ENCODE measurements around the gene RABGAP1L.

Gene RABGAP1L

DNA sequence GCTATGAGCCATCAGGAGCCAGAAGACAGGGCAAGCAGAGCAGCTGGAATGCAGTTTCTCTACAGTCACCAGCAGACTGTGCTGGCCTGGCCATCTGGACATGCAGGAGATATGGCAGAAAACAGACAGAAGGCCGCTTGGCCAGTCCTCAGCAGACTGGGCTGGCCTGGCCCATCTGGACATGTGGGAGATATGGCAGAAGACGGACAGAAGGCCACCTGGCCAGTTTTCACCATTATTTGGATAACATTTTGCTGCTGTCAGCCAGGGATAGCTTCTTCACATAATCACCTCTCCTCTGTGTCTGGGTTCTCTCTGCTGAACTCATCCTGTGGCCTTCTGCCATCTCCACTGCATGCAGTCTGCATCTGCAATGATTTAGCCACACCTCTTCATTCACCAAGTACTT, 815.4 kb downstream of the RABGAP1L start:
- in situ Hi-C loops (cut with MboI; ENCODE audit: low sequenced_read_pairs), result no loop called here

DNA sequence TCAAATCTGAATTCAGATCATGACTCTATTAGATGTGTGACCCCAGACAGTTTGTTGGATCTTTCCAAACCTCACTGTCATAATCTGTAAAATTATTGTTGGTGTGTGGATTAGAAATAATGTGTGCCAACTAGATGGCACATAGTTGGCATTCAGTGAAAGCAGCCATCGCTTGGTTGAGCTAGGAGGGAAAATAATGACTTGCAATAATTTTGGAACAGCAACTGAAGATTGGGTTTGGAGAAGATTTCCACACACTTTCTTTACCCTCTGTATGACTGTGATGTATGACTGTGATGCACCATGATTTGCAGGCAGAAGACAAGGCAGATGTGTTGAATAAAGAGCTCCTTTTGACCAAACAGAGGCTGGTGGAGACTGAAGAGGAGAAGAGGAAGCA, 816.4 kb downstream of the RABGAP1L start:
- in situ Hi-C loops (cut with MboI; ENCODE audit: low sequenced_read_pairs), result no loop called here

DNA sequence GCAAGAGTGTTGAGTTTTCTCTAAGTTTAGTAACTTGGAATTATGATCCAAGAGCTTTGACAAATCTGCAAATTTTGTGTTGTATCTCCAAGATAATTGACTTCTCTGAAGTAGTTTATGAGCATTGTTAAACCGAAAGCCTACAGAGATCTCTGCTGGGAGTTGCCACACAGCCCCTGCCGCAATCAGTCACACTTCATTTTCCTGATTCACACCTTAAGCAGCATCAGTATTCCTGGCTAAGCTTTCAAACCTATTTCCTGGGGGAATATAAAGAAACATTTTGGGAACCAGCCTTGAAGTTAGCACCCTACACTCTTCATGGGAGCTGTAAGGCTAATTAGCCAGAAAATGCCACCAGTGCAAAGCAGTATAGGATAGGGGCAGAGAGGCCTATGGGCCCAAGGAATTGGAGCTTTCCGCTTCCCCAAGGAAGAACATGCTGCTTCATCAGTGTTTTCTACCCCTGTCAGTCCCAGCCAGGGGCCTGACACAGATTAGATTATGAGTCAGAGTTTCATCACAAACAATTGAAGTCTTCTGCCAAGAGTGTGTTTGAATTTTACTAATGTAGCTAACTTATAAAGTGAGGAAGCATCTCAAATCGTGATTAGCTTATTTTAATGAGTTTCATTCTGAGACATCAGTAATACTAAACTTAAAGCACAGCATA, 817.3 kb downstream of the RABGAP1L start:
- in situ Hi-C loops (cut with MboI; ENCODE audit: low sequenced_read_pairs), result no loop called here

DNA sequence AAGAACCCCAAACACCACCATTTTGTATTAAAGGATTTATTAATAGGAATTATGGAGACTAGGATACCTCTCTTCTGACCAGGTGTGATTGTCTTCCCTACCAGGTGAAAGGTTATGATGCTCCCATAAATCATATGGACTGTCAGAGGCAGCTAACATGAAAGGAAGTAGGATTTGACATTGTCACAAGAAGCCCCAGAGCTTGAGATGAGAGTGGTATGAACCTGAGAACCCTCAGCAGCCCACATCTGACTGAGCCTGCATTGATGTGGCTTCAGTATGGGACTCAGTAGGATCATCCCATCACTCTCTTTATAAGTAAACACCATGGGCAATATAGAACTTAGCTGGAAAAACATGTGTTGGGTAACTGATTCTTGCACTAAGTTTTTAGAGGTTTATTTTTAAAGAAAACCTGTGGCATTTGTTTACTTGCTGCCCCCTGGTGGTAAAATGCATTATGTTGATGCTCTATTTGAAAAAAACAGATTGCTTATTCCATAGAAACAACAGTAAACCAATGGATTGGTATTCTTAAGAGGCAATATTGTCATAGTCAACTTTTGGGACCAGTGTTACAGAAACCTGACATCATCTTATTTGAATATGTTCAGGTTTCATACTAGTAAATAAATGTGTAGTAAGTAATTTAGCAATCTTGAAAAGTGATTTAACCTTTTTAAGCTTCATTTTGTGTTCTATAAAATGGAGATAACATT, 823.8 kb downstream of the RABGAP1L start:
- in situ Hi-C loops (cut with MboI; ENCODE audit: low sequenced_read_pairs), result loop anchor here (10.0 kb wide), 1 partner anchor 208 kb away; no protein-coding TSS in a partner anchor

DNA sequence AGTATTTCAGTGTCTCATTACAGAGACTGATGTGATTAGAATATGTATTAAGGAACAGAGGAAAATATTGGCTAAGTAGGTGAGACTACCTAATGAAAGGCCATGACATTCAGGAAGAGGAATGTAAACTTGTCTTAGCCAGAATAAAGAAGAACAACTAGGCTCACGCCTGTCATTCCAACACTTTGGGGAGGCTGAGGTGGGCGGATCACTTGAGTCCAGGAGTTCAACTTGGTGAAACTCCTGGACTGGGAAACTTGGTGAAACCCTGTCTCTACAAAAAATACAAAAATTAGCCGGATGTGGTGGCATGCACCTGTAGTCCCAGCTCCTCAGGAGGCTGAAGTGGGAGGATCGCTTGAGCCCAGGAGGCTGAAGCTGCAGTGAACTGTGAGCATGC, 825.6 kb downstream of the RABGAP1L start:
- in situ Hi-C loops (cut with MboI; ENCODE audit: low sequenced_read_pairs), result loop anchor here (10.0 kb wide), 1 partner anchor 210 kb away; no protein-coding TSS in a partner anchor

DNA sequence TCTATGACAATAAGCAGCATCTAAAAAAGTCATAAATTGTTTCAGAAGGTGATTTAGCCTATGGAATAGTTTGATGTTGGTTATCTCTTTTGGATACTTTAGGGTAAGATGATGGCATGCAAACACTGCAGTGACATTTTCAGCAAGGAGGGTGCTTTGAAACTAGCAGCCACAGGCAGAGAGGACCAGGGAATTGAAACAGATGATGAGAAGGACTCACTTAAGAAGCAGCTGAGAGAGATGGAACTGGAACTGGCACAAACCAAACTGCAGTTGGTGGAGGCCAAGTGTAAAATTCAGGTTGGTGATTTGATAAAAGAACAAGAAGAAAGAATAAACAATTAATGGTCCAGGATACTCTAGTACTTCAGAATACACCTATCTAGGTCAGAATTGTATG, 829.2 kb downstream of the RABGAP1L start:
- in situ Hi-C loops (cut with MboI; ENCODE audit: low sequenced_read_pairs), result loop anchor here (10.0 kb wide), 1 partner anchor 214 kb away; no protein-coding TSS in a partner anchor

DNA sequence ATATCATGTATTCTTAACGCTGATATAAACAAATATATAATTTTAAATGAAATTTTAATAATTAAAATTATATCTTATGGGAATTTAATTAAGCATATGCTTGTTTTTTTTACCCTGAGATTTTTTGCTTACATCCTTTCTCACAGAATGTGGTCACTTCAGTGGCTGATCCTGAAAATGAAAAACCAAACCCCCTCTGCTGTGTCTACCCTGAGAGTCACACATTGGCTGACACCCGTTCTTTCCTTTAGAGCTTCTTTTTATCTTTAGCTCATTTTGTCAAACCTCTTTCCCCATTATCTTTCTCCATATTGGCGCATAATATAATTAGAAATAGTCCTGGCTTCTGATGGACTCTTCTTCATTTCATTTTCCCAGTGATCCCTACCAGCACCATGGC, 829.7 kb downstream of the RABGAP1L start:
- in situ Hi-C loops (cut with MboI; ENCODE audit: low sequenced_read_pairs), result loop anchor here (10.0 kb wide), 1 partner anchor 214 kb away; no protein-coding TSS in a partner anchor

DNA sequence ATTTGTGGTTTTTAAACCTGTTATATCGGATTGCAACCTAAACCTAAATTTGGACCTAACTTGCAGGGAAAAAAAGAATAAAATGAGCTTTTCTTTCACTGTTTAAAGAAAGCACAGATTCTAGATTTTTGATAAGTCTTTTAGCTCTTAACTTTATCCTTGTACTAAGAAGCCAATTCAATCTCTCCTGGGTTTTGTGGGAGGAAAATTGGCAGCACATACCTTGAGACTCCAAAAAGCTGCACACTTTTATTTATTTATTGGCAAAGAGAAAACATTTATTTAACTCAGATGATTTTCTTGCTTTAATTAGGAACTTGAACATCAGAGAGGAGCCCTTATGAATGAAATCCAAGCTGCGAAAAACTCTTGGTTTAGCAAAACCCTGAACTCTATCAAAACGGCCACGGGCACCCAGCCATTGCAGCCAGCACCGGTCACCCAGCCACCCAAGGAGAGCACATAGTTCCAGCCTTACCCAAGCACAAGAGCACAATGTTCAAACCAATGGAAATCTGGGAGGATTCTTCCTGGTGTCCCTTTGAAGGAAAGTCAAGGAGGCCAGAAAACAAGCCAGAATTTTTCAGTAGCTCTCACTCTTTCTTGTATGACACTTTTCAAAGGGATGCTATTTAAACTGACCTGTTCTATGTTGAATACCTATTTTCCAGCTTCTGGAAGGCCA, 830.4 kb downstream of the RABGAP1L start:
- in situ Hi-C loops (cut with MboI; ENCODE audit: low sequenced_read_pairs), result loop anchor here (10.0 kb wide), 1 partner anchor 215 kb away; no protein-coding TSS in a partner anchor

DNA sequence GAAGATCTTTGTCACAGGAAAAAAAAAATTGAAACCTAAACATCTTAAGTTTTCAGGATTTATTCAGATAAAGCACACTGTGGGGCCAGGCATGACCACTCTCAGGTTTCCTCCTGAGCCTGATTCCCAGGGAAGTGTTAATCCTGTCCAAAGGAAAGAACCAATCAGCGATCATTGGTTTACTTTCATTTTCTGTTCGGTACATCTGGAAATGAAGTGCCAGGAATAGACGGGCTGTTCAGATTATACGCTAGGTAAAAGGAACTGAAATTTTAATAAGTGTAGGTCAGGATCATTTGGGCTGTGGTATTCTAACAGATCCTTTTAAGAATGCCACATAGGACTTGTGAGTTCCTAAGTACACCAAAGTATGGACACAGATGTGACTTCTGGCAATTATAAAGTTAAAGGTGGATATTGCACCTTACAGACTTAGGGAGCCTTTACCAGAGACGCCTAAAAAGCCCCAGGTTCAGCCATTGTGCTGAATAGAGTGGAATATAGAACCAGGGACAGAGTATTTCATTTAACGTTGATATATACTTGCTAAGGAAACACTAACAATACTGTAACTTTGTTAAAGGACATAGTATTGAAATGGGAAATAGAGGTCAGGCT, 831.2 kb downstream of the RABGAP1L start:
- in situ Hi-C loops (cut with MboI; ENCODE audit: low sequenced_read_pairs), result no loop called here

DNA sequence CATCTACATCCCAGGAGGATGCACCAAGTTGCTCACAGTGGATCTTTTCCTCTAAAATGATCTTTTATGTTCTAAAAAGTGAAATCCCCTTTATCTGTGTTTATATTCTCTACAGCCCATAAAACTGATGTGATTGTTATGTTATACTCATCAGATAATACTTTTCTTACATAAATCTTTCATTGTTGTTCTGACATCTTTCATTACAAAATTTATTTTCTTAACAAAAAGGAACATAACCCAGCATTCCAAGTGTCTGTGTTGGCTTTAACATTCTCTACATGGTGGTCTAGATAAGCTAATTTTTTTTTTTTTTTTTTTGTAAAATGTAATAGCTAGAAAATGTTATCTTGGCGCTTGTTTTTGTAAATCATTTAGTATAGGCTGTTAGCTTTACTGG, 832.2 kb downstream of the RABGAP1L start:
- in situ Hi-C loops (cut with MboI; ENCODE audit: low sequenced_read_pairs), result no loop called here

DNA sequence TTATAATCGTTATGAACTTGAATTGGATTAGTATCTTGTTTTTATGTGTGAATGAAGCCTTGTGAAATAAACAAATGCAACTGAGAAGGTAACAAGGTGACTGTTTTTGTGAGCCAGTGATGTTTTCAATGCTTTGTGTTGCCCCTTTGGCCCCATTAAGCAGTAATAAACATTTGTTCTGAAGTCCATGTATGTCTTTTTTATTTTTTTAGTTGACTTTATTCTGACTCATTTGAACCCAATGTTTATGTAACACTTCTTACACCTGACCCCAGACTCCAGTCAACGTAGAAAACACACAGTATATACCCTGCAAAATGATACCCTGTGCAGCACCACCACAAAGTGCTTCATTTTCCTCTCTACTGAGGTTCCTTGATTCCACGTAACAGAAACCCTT, 835.8 kb downstream of the RABGAP1L start:
- in situ Hi-C loops (cut with MboI; ENCODE audit: low sequenced_read_pairs), result no loop called here

DNA sequence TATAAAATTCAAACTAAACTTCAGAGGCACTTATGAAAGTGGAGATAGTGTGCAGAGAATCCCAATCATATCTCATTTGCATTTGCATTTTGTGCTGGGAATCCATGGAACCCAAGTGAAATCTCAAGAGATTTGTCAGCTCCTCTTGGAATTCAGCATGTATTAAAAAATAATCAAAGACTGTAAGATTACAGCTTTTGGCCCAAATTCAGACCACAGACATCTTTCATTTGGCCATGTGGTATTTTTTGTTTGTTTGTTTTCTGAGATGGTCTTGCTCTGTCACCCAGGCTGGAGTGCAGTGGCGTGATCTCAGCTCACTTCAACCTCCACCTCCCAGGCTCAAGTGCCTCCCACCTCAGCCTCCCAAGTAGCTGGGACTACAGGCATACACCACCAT, 836.6 kb downstream of the RABGAP1L start:
- in situ Hi-C loops (cut with MboI; ENCODE audit: low sequenced_read_pairs), result no loop called here

DNA sequence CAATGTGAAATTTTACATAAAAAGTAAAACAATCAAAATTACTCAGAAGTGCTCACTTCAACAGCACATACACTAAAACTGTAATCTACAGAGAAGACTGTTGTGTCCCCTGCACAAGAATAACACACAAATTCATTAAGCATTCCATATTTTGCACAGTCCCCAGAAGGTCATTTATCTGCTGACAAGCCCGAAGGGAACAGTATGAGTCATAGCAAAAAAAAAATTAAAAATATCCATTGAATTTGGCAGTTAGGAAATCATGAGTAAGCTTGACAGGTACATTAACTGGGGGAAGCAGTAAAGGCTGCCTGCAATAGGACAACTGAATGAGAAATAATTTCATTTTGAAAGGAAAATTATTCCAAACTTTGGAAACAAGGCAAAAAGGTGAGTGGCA, 837.2 kb downstream of the RABGAP1L start:
- in situ Hi-C loops (cut with MboI; ENCODE audit: low sequenced_read_pairs), result no loop called here

DNA sequence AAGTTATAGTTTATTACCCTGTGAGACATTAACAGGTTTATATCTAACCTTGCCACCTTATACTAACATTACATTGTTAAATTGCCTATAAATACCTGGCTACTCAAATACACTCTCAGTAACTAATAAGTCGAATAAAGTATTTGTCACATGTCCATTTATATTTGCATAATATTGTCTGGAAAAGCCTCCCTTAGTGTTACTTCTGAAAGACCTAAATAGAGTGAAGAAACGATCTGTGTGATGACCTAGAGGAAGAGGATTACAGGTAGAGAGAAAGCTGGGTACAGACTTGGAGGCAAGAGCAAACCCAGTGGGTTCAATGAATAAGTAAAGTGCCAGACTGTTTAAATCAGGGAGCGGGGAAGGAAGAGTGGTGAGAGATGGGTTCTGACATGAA, 837.7 kb downstream of the RABGAP1L start:
- in situ Hi-C loops (cut with MboI; ENCODE audit: low sequenced_read_pairs), result no loop called here

DNA sequence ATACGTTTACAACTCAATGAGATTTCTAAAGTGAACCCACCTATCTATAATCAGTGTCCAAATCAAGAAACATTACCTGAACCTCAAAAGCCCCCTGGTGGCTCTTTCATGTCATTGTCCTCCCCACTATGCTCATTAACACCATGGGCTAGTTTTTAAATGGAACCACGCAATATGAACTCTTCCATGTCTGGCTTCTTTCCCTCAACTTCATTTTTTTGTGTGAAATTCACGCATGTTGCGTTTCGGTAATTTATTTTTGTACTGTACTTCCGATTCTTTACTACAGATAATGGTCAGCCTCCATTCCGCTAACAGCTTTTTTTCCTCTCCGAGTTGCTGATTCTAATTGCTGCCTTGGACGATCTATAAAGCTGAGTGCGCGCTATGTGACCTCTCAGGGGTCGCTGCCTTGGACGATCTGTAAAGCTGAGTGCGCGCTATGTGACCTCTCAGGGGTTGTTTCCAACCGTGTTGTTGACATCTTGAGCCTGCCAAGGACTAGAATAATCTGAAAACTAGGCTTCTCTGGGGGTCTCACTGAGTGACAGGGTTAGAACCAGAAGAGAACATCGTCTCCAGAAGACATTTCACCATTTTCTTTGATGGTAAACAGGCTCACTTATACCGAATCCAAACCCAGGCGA, 839.4 kb downstream of the RABGAP1L start:
- in situ Hi-C loops (cut with MboI; ENCODE audit: low sequenced_read_pairs), result no loop called here

DNA sequence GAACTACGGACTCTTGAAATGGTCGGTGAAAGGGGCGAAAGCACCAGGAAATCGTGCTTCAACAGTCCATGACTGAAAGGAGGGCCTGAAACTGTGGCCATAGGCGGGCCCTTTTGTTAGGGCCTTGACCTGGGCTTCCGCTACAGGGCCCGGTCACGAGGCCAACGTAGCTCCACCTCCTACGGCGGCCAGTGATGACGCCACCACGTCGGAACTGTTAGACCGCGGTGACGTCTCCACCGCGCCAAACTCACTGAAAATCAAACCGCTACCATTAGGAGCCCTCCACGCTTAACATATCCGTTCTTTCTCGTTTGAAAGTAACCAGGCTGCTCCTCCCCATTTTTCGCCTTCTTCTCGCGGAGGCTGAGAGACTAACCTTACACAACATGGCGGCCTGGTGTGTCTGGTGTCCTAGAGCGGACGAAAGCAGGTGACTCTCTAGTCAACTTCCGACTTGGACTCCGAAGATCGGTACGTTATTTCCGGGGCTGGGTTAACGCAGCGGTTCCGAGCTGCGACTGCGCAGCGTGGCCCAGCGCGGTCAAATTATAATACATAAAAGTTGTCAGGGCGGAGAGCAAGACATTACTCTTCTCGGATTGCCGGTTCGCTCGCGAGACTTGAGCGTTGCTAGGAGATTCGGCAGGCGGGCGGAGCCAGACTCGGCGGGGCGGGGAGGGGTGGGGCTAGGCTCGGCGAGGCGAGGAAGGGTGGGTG, 840.1 kb downstream of the RABGAP1L start:
- in situ Hi-C loops (cut with MboI; ENCODE audit: low sequenced_read_pairs), result no loop called here

DNA sequence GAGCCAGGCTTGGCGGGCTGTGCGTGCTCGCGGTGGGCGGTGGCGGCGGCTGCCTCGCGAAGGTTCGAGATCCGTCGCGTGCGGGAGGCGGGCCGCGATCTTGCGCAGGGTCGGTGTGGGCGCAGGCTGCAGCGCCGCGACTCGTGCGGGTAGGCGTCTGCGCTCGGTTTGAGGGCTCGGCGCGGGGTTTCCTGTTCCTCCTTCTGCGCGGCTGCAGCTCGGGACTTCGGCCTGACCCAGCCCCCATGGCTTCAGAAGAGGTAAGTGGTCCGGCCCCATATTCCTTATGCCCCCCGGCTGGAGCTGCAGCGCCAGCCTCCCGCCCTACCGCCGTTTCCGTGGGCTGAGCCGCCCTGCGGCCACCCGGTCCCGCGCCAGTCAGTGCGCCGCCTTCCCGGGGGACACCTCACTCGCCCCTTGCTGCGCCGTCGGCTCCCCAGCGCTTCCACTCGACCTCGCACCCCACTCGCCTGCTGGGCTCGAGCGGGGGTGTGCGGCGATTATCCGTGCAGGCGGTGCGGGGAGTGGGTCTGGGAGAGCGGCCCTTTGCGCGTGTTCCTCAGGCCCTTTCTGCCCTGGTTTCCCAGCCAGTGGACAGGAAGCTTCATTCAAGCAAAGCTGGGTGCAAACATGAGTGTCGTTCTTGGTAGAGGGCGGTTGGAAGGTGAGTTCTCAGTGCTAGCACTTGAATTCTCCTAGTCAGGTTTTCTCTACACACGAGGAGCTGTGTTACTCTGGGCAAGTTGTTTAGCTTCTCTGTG, 840.8 kb downstream of the RABGAP1L start, which contains the start of gene CACYBP:
CACYBP (plus strand) TSS at position 12 of the 761 bp plus-strand sequence; CDS start at position 246, 234 bp downstream.
- in situ Hi-C loops (cut with MboI; ENCODE audit: low sequenced_read_pairs), result no loop called here

DNA sequence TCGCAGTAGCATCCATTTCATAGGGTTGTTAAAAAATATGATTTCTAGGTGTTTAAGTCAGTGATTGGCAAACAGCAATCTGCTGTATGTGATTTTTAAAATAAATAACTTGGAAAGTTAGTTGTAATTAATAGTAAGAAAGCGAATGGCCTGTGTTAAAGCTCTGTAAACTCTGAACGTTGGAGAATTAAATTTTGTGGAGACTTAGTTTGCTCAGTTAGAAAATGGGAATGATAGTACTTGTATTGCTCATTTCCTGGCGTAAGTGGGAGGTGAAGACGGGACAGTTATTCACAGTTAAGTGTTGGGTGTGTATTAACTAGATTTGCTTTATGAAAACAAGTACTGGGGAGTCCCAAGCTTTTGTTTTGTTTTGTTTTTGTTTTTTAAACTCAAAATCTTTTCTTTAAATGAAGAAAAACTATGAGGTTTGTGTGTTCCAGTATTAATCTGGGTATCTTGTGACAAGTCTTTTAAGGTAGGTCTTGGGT, 841.4 kb downstream of the RABGAP1L start:
- in situ Hi-C loops (cut with MboI; ENCODE audit: low sequenced_read_pairs), result no loop called here

DNA sequence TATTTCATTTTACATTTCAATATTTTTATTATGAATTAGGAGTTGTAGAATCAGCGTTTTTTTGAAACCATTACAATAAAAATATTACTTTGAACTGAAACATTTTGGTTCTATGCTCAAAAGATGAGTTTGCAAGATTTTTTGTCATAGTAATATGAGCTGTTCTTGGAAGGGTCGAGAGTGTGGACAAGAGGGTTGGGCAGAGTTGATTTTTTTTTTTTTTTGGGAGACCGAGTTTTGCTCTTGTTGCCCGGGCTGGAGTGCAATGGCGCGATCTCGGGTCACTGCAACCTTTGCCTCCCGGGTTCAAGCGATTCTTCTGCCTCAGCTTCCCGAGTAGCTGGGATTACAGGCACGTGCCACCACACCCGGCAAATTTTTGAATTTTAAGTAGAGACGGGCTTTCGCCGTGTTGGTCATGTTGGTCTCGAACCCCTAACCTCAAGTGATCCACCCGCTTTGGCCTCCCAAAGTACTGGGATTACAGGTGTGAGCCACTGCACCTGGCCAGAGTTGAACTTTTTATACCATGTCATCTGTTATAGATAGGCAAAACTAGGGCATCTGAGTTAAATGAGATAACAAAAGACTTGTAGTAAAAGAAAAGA, 843.7 kb downstream of the RABGAP1L start:
- in situ Hi-C loops (cut with MboI; ENCODE audit: low sequenced_read_pairs), result no loop called here

Data from HL-60/S4 treated with phorbol 12-myristate 13-acetate at 8.2 ng/mL for 4 days and 3 days (cell line).